OCI-LY1 (cell line): ENCODE results near the gene PHLDB3.
"Not testable (repeated sequence)": the region's sequence is repeated elsewhere in the genome, so short reads cannot be mapped to it uniquely, and the experiment has no call there.

Source experiments
- H2AFZ ChIP-seq: fragments of 200-600 bp; sonication (generic), shearing (Covaris generic); 2 replicates; pipeline ENCODE4 v1.6.0; 2014; ENCODE audit warnings: antibody characterized with exemption, mild to moderate bottlenecking, low read length
- H3F3A ChIP-seq: fragments of 200-600 bp; sonication (generic), shearing (Covaris generic); 2 replicates; pipeline ENCODE4 v1.6.0; 2014; ENCODE audit warnings: mild to moderate bottlenecking, antibody characterized with exemption, low read length, moderate library complexity; ENCODE audit not compliant: insufficient read depth
- H3K27ac ChIP-seq: fragments of 200-600 bp; sonication (generic); 2 replicates; pipeline ENCODE4 v1.5.1; 2014; ENCODE audit warnings: low read length, mixed run types, mild to moderate bottlenecking, low read depth; ENCODE audit not compliant: poor library complexity, severe bottlenecking
- H3K27me3 ChIP-seq: fragments of 200-600 bp; sonication (generic); 2 replicates; pipeline ENCODE4 v1.6.0; 2014; ENCODE audit warnings: antibody characterized with exemption, mild to moderate bottlenecking, low read length, moderate library complexity; ENCODE audit not compliant: insufficient read depth
- H3K36me3 ChIP-seq: fragments of 200-600 bp; sonication (generic); 2 replicates; pipeline ENCODE4 v1.6.1; 2014; ENCODE audit warnings: mild to moderate bottlenecking, antibody characterized with exemption, low read length, moderate library complexity, mixed read lengths; ENCODE audit not compliant: insufficient read depth
- H3K4me1 ChIP-seq: fragments of 200-600 bp; sonication (generic); 2 replicates; pipeline ENCODE4 v1.5.1; 2014; ENCODE audit warnings: mild to moderate bottlenecking, low read length, moderate library complexity; ENCODE audit not compliant: insufficient read depth, severe bottlenecking
- H3K4me2 ChIP-seq: fragments of 200-600 bp; sonication (generic), shearing (Covaris generic); 2 replicates; pipeline ENCODE4 v1.6.1; 2014; ENCODE audit warnings: low read length
- H3K4me3 ChIP-seq: fragments of 200-600 bp; sonication (generic); 2 replicates; pipeline ENCODE4 v1.5.1; 2014; ENCODE audit warnings: low read length, low read depth, mild to moderate bottlenecking, mixed read lengths; ENCODE audit not compliant: poor library complexity, severe bottlenecking
- H3K79me2 ChIP-seq: fragments of 200-600 bp; shearing (Covaris generic); 2 replicates; pipeline ENCODE4 v1.6.1; 2016; ENCODE audit warnings: mixed run types, low read length, mixed read lengths; ENCODE audit not compliant: insufficient read depth
- H3K9ac ChIP-seq: fragments of 200-600 bp; sonication (generic), shearing (Covaris generic); 2 replicates; pipeline ENCODE4 v1.6.1; 2014; ENCODE audit warnings: mild to moderate bottlenecking, low read length, mixed read lengths
- H3K9me2 ChIP-seq: fragments of 200-600 bp; sonication (generic), shearing (Covaris generic); 2 replicates; pipeline ENCODE4 v1.6.1; 2014; ENCODE audit warnings: low read depth, mild to moderate bottlenecking, low read length, mixed read lengths
- H3K9me3 ChIP-seq: fragments of 200-600 bp; shearing (Covaris generic); 2 replicates; pipeline ENCODE4 v1.6.1; 2014; ENCODE audit warnings: low read length, mixed read lengths
- H4K20me1 ChIP-seq: fragments of 200-600 bp; sonication (generic), shearing (Covaris generic); 2 replicates; pipeline ENCODE4 v1.6.0; 2016; ENCODE audit warnings: mild to moderate bottlenecking, low read length; ENCODE audit not compliant: insufficient read depth
- CTCF ChIP-seq: fragments of 200-600 bp; sonication (generic), shearing (Covaris generic); IDR thresholded peaks from 2 replicates; pipeline ENCODE4 v1.5.1; 2017; ENCODE audit warnings: mild to moderate bottlenecking, antibody characterized with exemption, low read length, moderate library complexity, mixed read lengths
- EZH2 ChIP-seq: fragments of 200-600 bp; sonication (generic), shearing (Covaris generic); IDR thresholded peaks from 2 replicates; pipeline ENCODE4 v1.8.0; 2017; ENCODE audit warnings: borderline replicate concordance, mixed run types, mild to moderate bottlenecking, antibody characterized with exemption, low read length, moderate library complexity, mixed read lengths

Gene PHLDB3

GRCh38 chr19:43522929-43523328 lies 18.4 kb upstream of the PHLDB3 start:
- Histone ChIP-seq H3K4me1 (peaks cover 38% of the 10 kb centered on the region), H3K9me3 (no peaks in the 10 kb centered on the region), H3K4me3 (no peak overlapping the region), H4K20me1 (no peaks in the 10 kb centered on the region), H3K79me2 (no peaks in the 10 kb centered on the region), H3K4me2 (no peak overlapping the region), H3F3A (no peaks in the 10 kb centered on the region), H2AFZ (no peak overlapping the region), H3K27me3 (no peaks in the 10 kb centered on the region), H3K27ac (no peak overlapping the region), H3K9me2 (no peaks in the 10 kb centered on the region), H3K9ac (no peak overlapping the region), H3K36me3 (no peaks in the 10 kb centered on the region)
- TF ChIP-seq EZH2 (no peak), CTCF (no peak)

GRCh38 chr19:43519436-43520088 lies 15.0 kb upstream of the PHLDB3 start:
- Histone ChIP-seq H3K79me2 (no peaks in the 10 kb centered on the region), H3K27ac (peak overlapping the region; percentile 64), H3K9me3 (no peaks in the 10 kb centered on the region), H3K9ac (no peak overlapping the region), H2AFZ (no peak overlapping the region), H3F3A (no peaks in the 10 kb centered on the region), H3K36me3 (no peaks in the 10 kb centered on the region), H3K4me3 (no peak overlapping the region), H3K27me3 (no peaks in the 10 kb centered on the region), H4K20me1 (no peaks in the 10 kb centered on the region), H3K4me2 (no peak overlapping the region), H3K4me1 (peaks cover 14% of the 10 kb centered on the region), H3K9me2 (no peaks in the 10 kb centered on the region)
- TF ChIP-seq EZH2 (no peak), CTCF (peak; percentile 92)

- Histone ChIP-seq H3K9me2 (no peaks in the 10 kb centered on the region), H3K4me2 (no peak overlapping the region), H3K9me3 (no peaks in the 10 kb centered on the region), H3K79me2 (no peaks in the 10 kb centered on the region), H3K9ac (no peak overlapping the region), H3K36me3 (no peaks in the 10 kb centered on the region), H3K27me3 (no peaks in the 10 kb centered on the region), H3K27ac (no peak overlapping the region), H4K20me1 (no peaks in the 10 kb centered on the region), H3K4me1 (peaks cover 14% of the 10 kb centered on the region), H3F3A (no peaks in the 10 kb centered on the region), H2AFZ (no peak overlapping the region), H3K4me3 (no peak overlapping the region)
- TF ChIP-seq EZH2 (no peak), CTCF (no peak)
Measured at GRCh38 chr19:43518051-43518450, 13.5 kb upstream of the PHLDB3 start.

GRCh38 chr19:43512399-43512798 lies 7.9 kb upstream of the PHLDB3 start:
- not testable (repeated sequence) for H3K27ac ChIP-seq, H4K20me1 ChIP-seq, H3K9ac ChIP-seq, H3K9me3 ChIP-seq, H3K79me2 ChIP-seq, H3F3A ChIP-seq, H3K4me2 ChIP-seq, H3K9me2 ChIP-seq, H3K27me3 ChIP-seq, H3K4me1 ChIP-seq, H3K36me3 ChIP-seq, H2AFZ ChIP-seq, H3K4me3 ChIP-seq
